Retinal pigment epithelial cell (primary cell): ENCODE measurements around the gene DCAF8.

Experiments used
- DNase-seq: peaks from one replicate; pipeline ENCODE4 v3.0.0-alpha.2; 2010; ENCODE audit warnings: low read depth
- H3K4me3 ChIP-seq: 2 replicates; pipeline ENCODE4 v1.5.1; 2011; ENCODE audit warnings: mild to moderate bottlenecking, low read length, control low read depth, moderate library complexity
- TF ChIP-seq, protein P1 (sequence below): conservative IDR thresholded peaks from 2 replicates; pipeline ENCODE4 v1.5.1; 2011; ENCODE audit warnings: low read depth, low read length, control low read depth, inconsistent platforms

DCAF8 gene

DNA sequence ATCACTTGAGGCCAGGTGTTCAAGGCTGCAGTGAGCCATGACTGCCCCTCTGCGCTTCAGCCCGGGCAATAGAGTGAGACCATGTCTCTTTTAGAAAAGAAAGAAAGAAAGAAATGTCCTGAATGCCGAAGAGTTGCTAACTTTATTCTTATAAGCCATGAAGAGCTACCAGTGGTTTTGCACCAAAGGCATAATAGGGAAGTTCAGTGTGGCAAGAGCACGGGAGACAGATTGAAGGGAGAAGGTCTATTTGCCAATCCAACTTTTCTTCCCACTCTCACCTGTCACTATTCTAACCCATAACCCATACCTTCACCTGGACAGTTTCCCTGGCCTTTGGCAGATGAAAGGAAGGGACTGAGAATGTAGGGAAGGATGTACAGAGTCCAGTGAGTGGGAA, 61.6 kb downstream of the DCAF8 start:
- TF ChIP-seq, protein P1, sequence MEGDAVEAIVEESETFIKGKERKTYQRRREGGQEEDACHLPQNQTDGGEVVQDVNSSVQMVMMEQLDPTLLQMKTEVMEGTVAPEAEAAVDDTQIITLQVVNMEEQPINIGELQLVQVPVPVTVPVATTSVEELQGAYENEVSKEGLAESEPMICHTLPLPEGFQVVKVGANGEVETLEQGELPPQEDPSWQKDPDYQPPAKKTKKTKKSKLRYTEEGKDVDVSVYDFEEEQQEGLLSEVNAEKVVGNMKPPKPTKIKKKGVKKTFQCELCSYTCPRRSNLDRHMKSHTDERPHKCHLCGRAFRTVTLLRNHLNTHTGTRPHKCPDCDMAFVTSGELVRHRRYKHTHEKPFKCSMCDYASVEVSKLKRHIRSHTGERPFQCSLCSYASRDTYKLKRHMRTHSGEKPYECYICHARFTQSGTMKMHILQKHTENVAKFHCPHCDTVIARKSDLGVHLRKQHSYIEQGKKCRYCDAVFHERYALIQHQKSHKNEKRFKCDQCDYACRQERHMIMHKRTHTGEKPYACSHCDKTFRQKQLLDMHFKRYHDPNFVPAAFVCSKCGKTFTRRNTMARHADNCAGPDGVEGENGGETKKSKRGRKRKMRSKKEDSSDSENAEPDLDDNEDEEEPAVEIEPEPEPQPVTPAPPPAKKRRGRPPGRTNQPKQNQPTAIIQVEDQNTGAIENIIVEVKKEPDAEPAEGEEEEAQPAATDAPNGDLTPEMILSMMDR = no peak
- H3K4me3 ChIP-seq = no peak overlapping the region
- DNase-seq = no peak

DNA sequence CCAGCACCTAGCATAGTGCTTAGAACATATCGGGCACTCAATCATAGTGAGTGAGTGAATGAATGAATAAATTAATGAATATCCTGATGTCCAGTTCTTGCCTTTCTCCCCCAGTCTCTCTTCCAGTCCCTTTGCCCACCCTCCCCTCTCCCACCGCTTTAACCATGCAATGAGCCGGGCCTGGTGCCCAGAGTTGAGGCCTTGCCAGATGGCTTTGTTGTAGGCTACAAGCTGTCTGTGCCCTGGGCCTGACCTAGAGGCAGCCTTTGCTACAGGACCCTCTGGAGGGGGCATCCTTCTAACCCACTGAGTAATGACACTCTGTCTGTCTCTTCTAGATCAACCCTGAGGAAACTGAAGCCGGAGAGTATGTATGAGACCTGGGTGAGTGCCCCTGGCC, 65.1 kb downstream of the DCAF8 start:
- TF ChIP-seq, protein P1 = no peak
- DNase-seq = no peak
- H3K4me3 ChIP-seq = no peak overlapping the region

- no peak overlapping the region for H3K4me3 ChIP-seq
- DNase-seq = no peak
- TF ChIP-seq, protein P1 = no peak
These were observed 66.2 kb downstream of the DCAF8 start for GRCh38 chr1:160196143-160196542.

DNA sequence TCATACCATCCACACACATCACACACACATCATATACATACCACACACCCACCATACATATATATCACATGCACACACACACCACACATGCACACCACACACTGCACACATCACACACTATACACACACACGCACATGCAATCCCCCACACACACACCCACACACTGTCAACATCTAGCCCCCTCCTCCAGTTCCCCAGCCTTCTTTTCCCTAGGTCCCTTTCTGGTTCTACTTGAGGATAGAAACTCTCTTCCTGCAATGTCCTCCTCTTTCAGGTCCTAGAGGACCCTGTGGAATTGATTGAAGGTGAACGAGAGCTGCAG, 67.7 kb downstream of the DCAF8 start:
- no peak for DNase-seq
- H3K4me3 ChIP-seq = no peak overlapping the region
- TF ChIP-seq, protein P1 = no peak

DNA sequence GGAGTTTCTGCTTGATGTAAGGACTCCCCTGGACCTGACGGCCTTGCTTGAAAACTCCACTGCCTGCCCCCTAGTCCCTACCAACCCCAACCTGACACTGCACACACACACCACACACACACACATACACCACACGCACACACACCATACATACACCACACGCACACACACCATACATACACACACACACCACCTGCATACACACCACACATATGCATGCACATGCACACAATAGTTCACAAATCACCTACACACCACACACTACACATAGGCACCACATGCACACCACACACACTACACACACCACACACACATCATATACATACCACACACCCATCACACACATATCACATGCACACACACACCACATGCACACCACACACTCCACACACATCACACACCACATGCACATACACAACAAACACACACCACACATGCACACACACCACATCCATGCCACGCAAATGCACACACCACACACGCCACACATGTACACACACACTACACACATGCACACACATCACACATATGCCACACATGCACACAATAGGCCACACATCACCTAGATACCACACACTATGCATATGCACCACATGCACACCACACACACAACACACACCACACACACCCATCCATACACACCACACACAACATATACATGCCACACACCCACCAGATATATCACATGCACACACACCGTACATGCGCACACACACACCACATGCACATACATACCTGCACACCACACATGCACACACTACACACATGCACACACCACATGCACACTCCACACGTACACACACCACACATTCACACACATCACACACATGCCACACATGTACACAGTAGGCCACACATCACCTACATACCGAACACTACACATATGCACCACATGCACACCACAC, 68.3 kb downstream of the DCAF8 start:
- no peak overlapping the region for H3K4me3 ChIP-seq
- TF ChIP-seq, protein P1 = no peak
- no peak for DNase-seq

- DNase-seq = peak; percentile 52
- TF ChIP-seq, protein P1 = peak; percentile 95
- H3K4me3 ChIP-seq = no peak overlapping the region
These were observed 69.1 kb downstream of the DCAF8 start for GRCh38 chr1:160193091-160193819.
